ENCODE data around the gene CYBC1.

DNA sequence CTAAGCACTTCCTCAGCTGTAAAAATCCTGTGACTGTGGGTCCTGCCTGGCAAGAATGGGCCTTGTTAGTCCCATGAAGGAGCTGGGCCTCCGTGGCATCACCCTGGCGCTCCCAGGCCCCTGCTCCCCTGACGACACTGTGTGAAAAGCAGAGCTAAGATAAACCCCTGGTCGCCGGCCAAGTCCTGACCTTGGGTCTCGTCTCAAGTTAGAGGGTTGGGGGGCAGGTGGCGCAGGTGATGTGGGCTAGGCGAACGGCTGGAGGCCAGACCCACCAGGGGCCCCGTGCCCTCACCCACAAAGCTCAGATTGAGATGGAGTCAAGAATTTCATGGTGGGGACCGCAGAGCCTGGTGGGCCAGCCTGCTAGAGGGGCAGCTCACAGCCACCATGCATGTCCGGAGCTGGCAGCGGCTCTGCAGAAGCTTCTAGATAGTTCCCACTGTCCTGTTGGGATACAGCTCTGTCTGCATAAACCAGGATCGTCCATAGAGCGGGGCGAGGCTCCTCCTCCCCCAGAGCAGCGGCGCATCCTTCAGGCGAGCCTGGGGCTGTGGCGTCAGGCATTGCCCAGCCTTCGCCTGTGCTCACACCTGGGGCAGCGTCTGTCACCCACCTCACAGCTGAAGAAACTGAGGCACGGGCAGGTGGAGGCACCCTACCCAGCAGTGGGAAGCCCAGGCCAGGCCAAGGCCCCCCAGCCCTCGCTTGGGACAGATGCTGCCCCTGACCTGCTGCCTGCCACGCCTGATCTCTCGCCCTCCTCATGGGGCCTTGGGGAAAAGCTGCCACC is 12.0 kb downstream of the CYBC1 start:
- no peak for TF ChIP-seq CTCF (conservative IDR thresholded peaks at IDR 0.05 in 1 of 2, IDR thresholded peaks at IDR 0.05 in 1 of 2; ENCODE audit: extremely low read depth in 1 of 2, insufficient read depth in 1 of 2, low read depth in 1 of 2, low read length in 2 of 2)
- no peak for TF ChIP-seq EZH2 (IDR thresholded peaks at IDR 0.05; ENCODE audit: borderline replicate concordance, low read length)
